ENCODE results near the gene DYNLL2.
A peak's percentile ranks its signal among the peaks of the same experiment; 100 is the strongest.
"Not testable (repeated sequence)": the region's sequence is repeated elsewhere in the genome, so short reads cannot be mapped to it uniquely, and the experiment has no call there.

DYNLL2 gene

GRCh38 chr17:58073266-58073665 lies 10.0 kb upstream of the DYNLL2 start:
- DNase-seq (ENCODE audit: low read depth) = not testable (repeated sequence)

- not testable (repeated sequence) for DNase-seq (ENCODE audit: low read depth)
These were observed 8.8 kb upstream of the DYNLL2 start for GRCh38 chr17:58074406-58074805.

GRCh38 chr17:58079300-58080033 lies 3.8 kb upstream of the DYNLL2 start:
- no peak for DNase-seq (ENCODE audit: low read depth)

GRCh38 chr17:58081646-58082340 lies 1.4 kb upstream of the DYNLL2 start:
- no peak for DNase-seq (ENCODE audit: low read depth)

- no peak for DNase-seq (ENCODE audit: low read depth)
These were observed 814 bp upstream of the DYNLL2 start for GRCh38 chr17:58082341-58082869.

GRCh38 chr17:58083491-58084316 lies 485 bp downstream of the DYNLL2 start:
- DNase-seq (ENCODE audit: low read depth) = peak; percentile 79

GRCh38 chr17:58084317-58084981 lies 1.2 kb downstream of the DYNLL2 start:
- DNase-seq (ENCODE audit: low read depth) = peak; percentile 24

GRCh38 chr17:58085039-58085715 lies 2.0 kb downstream of the DYNLL2 start:
- DNase-seq (ENCODE audit: low read depth) = peak; percentile 6

GRCh38 chr17:58086953-58087352 lies 3.7 kb downstream of the DYNLL2 start:
- no peak for DNase-seq (ENCODE audit: low read depth)

GRCh38 chr17:58088624-58089023 lies 5.4 kb downstream of the DYNLL2 start:
- DNase-seq (ENCODE audit: low read depth) = no peak

GRCh38 chr17:58089111-58089510 lies 5.9 kb downstream of the DYNLL2 start:
- DNase-seq (ENCODE audit: low read depth) = no peak

GRCh38 chr17:58091024-58091567 lies 7.9 kb downstream of the DYNLL2 start:
- DNase-seq (ENCODE audit: low read depth) = no peak

- no peak for DNase-seq (ENCODE audit: low read depth)
These were observed 9.0 kb downstream of the DYNLL2 start for GRCh38 chr17:58092101-58092796.

GRCh38 chr17:58092797-58093385 lies 9.7 kb downstream of the DYNLL2 start:
- no peak for DNase-seq (ENCODE audit: low read depth)

GRCh38 chr17:58094118-58094517 lies 10.9 kb downstream of the DYNLL2 start:
- DNase-seq (ENCODE audit: low read depth) = no peak

GRCh38 chr17:58096892-58097291 lies 13.7 kb downstream of the DYNLL2 start:
- peak; percentile 9 for DNase-seq (ENCODE audit: low read depth)

- DNase-seq (ENCODE audit: low read depth) = no peak
These were observed 14.3 kb downstream of the DYNLL2 start for GRCh38 chr17:58097384-58098088.

- no peak for DNase-seq (ENCODE audit: low read depth)
These were observed 17.3 kb downstream of the DYNLL2 start for GRCh38 chr17:58100506-58100905.

GRCh38 chr17:58101898-58102297 lies 18.7 kb downstream of the DYNLL2 start:
- DNase-seq (ENCODE audit: low read depth) = not testable (repeated sequence)

All from EH (cell line).